ENCODE results near the gene LY6G6D.

GRCh38 chr6:31680226-31681134 is 34.7 kb upstream of the LY6G6D start, which contains the start of gene LY6G5C:
- TF ChIP-seq, protein P1, sequence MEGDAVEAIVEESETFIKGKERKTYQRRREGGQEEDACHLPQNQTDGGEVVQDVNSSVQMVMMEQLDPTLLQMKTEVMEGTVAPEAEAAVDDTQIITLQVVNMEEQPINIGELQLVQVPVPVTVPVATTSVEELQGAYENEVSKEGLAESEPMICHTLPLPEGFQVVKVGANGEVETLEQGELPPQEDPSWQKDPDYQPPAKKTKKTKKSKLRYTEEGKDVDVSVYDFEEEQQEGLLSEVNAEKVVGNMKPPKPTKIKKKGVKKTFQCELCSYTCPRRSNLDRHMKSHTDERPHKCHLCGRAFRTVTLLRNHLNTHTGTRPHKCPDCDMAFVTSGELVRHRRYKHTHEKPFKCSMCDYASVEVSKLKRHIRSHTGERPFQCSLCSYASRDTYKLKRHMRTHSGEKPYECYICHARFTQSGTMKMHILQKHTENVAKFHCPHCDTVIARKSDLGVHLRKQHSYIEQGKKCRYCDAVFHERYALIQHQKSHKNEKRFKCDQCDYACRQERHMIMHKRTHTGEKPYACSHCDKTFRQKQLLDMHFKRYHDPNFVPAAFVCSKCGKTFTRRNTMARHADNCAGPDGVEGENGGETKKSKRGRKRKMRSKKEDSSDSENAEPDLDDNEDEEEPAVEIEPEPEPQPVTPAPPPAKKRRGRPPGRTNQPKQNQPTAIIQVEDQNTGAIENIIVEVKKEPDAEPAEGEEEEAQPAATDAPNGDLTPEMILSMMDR (IDR thresholded peaks at IDR 0.05), result peak; percentile 25 to 89 (median 80)
- TF ChIP-seq POLR2A (IDR thresholded peaks at IDR 0.05), result no peak
